Liver (tissue), 9 donors: ENCODE results near the gene FAIM2. TPM values are rescaled to one million over a fixed set of nuclear protein-coding genes. Genes with fewer than 3 reads are reported as not detected.
A peak's percentile ranks its signal among the peaks of the same experiment; 100 is the strongest.

Source experiments
- DNase-seq: peaks from one replicate; pipeline ENCODE4 v3.0.0-alpha.2; 2017; ENCODE audit warnings: low spot score
- H3K27ac ChIP-seq, 2 donors: one replicate each; pipeline ENCODE4 v1.7.0; 2013; ENCODE audit warnings: inconsistent platforms in 2 of 2, low read length in 2 of 2, control low read depth in 1 of 2, low read depth in 1 of 2, mild to moderate bottlenecking in 1 of 2
- H3K27me3 ChIP-seq, 4 donors: one replicate each; pipeline versions ENCODE4 v1.6.1 to v1.7.0; 2013; ENCODE audit warnings: low read length in 3 of 4, inconsistent platforms in 1 of 4, mild to moderate bottlenecking in 1 of 4, moderate library complexity in 1 of 4; ENCODE audit not compliant: control insufficient read depth in 4 of 4, insufficient read depth in 4 of 4
- H3K36me3 ChIP-seq, 4 donors: one replicate each; pipeline versions ENCODE4 v1.6.1 to v1.7.0; 2013; ENCODE audit warnings: low read length in 3 of 4, mild to moderate bottlenecking in 3 of 4, low read depth in 1 of 4, moderate library complexity in 1 of 4; ENCODE audit not compliant: control insufficient read depth in 4 of 4, insufficient read depth in 3 of 4
- H3K4me1 ChIP-seq, 4 donors: one replicate each; pipeline versions ENCODE4 v1.6.1 to v1.7.0; 2013; ENCODE audit warnings: low read length in 3 of 4, mild to moderate bottlenecking in 3 of 4, moderate library complexity in 1 of 4; ENCODE audit not compliant: control insufficient read depth in 4 of 4, insufficient read depth in 4 of 4
- H3K4me3 ChIP-seq, 3 donors: one replicate each; pipeline versions ENCODE4 v1.6.1 to v1.7.0; 2013; ENCODE audit warnings: low read length in 3 of 3, control low read depth in 1 of 3, low read depth in 1 of 3, mild to moderate bottlenecking in 1 of 3
- H3K9ac ChIP-seq, 2 donors: one replicate each; pipeline ENCODE4 v1.7.0; 2013; ENCODE audit warnings: low read length in 2 of 2, mild to moderate bottlenecking in 2 of 2, moderate library complexity in 2 of 2, control low read depth in 1 of 2, low read depth in 1 of 2
- H3K9me3 ChIP-seq, 4 donors: one replicate each; pipeline versions ENCODE4 v1.6.1 to v1.7.0; 2013; ENCODE audit warnings: low read length in 3 of 4; ENCODE audit not compliant: control insufficient read depth in 4 of 4
- EGR1 ChIP-seq, 2 donors: IDR thresholded peaks; 2 replicates each; pipeline ENCODE4 v1.6.1; 2016 to 2018; ENCODE audit warnings: antibody characterized with exemption in 2 of 2, low read depth in 2 of 2
- FOXA1 ChIP-seq: IDR thresholded peaks from 2 replicates; pipeline ENCODE4 v1.6.1; 2016; ENCODE audit warnings: antibody characterized with exemption
- FOXA2 ChIP-seq: IDR thresholded peaks from 2 replicates; pipeline ENCODE4 v1.6.1; 2016; ENCODE audit warnings: antibody characterized with exemption
- GABPA ChIP-seq, 2 donors: IDR thresholded peaks in 1 of 2; conservative IDR thresholded peaks in 1 of 2; 2 replicates each; pipeline ENCODE4 v1.6.1; 2016; ENCODE audit warnings: antibody characterized with exemption in 2 of 2, mild to moderate bottlenecking in 1 of 2, moderate library complexity in 1 of 2
- JUND ChIP-seq, 2 donors: IDR thresholded peaks; 2 replicates each; pipeline ENCODE4 v1.6.1; 2016; ENCODE audit warnings: antibody characterized with exemption in 2 of 2
- RAD21 ChIP-seq, 2 donors: IDR thresholded peaks; 2 replicates each; pipeline ENCODE4 v1.6.1; 2016; ENCODE audit warnings: antibody characterized with exemption in 2 of 2, mild to moderate bottlenecking in 2 of 2
- REST ChIP-seq: IDR thresholded peaks from 2 replicates; pipeline ENCODE4 v1.6.1; 2016; ENCODE audit warnings: antibody characterized with exemption, mild to moderate bottlenecking
- SP1 ChIP-seq: IDR thresholded peaks from 2 replicates; pipeline ENCODE4 v1.6.1; 2018; ENCODE audit warnings: antibody characterized with exemption, mild to moderate bottlenecking
- TAF1 ChIP-seq: conservative IDR thresholded peaks from 2 replicates; pipeline ENCODE4 v1.6.1; 2016; ENCODE audit warnings: antibody characterized with exemption, mild to moderate bottlenecking
- WGBS: extraction: QIAGEN DNeasy Blood & Tissue Kit; methylation state at CpG from one replicate; pipeline ENCODE4 v1.1.7; 2013; 5-methylcytosine and 5-hydroxymethylcytosine counted together
- polyA plus RNA-seq, 2 donors: library from polyadenylated mRNA; stranded (reverse) in 1 of 2; unstranded in 1 of 2; fragments of 200-250 nt in 1 of 2; fragments of >200 nt in 1 of 2; fragmentation: Nextera tagmentation in 1 of 2; extraction: Ambion mirVana in 1 of 2; gene quantifications; one replicate each; pipeline versions ENCODE4 v1.2.1 to v1.2.3, GENCODE V29; 2013 to 2015
- total RNA-seq, 2 donors: library from RNA; depleted of rRNA; stranded (reverse); fragments of >200 nt; gene quantifications; one replicate each; pipeline ENCODE4 v1.2.3, GENCODE V29; 2014
- TF ChIP-seq, protein P1 (sequence below): IDR thresholded peaks from 2 replicates; pipeline ENCODE4 v1.6.1; 2016; ENCODE audit warnings: antibody characterized with exemption
- TF ChIP-seq, protein P2 (sequence below): IDR thresholded peaks from 2 replicates; pipeline ENCODE4 v1.6.1; 2016; ENCODE audit warnings: antibody characterized with exemption
- donor health status: healthy.
- donor health status: healthy.
- donor health status: healthy.
- donor health status: healthy.
- donor health status: healthy.

Gene FAIM2
- total and polyA plus RNA-seq, 4 donors = 0.06 to 0.23 TPM; not detected in 2

DNA sequence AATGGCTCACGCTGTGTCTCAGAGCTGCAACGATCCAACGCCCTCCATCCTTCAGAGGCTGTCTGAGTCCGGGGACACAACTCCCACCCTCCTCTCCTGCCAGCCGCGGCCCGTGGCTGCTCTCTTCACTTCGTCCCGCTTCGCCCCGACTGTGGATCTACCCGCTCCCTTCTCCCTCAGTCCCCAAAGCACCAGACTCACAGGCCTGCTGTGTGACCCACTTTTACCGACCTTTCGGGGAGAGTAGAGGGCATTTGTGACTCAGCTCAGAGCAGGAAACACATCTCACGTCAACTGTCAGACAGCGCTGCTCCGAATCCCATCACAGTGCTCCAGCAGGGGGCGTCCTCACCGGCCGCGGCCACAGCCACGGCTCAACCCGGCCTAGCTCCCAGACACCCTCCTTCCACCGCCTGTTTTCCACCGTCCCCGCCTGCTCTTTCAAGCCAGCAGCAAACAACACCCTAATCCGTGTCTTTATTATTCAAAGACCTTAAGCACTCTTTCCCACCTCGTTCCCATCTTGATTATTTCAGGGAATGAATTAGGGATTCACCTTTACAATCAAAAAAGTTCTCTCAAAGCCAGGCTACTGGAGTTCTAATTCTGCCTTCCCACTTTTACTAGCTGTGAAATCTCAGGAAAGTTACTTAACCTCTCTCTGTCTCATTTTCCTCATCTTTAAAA, 41.8 kb upstream of the FAIM2 start (continued):
- TF ChIP-seq REST (no peak), JUND (IDR thresholded peaks at IDR 0.05) (peak in 1 of 2 donors; percentile 43), FOXA1 (no peak), RAD21 (IDR thresholded peaks at IDR 0.05) (peak; percentile 64 to 83)

DNA sequence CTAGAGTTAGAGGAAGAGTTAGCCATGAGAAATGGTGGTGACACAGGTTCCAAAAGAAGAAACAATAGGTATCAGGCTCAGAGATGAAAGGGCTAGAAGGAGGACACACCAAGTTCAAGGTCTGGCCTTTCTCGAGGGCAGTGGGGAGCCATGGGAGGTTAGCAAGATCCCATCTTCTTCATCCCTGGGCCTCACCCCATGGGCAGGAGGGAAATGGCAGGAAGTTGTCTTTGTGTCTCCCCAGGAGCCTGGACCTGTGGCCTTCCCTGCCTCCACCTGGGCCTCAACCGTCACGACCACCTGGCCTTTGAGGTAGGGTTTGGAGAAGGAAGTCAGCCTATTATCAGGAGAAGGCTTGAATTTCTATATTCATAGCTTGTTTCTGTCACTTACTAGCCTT, 41.0 kb upstream of the FAIM2 start:
- Histone ChIP-seq H3K27me3 (no peaks in the 10 kb centered on the region), H3K9me3 (no peaks in the 10 kb centered on the region), H3K4me3 (no peak overlapping the region), H3K36me3 (no peaks in the 10 kb centered on the region), H3K27ac (no peak overlapping the region), H3K4me1 (peaks cover 0 to 3% (median 0%) of the 10 kb centered on the region in 4 donors), H3K9ac (no peak overlapping the region)
- DNase-seq = no peak
- TF ChIP-seq FOXA2 = no peak
- TF ChIP-seq, protein P1, sequence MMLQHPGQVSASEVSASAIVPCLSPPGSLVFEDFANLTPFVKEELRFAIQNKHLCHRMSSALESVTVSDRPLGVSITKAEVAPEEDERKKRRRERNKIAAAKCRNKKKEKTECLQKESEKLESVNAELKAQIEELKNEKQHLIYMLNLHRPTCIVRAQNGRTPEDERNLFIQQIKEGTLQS = no peak
- TF ChIP-seq EGR1 (IDR thresholded peaks at IDR 0.05; ENCODE audit: low read depth in 2 of 2) = no peak
- TF ChIP-seq REST = no peak
- no peak for TF ChIP-seq GABPA (IDR thresholded peaks at IDR 0.05 in 1 of 2, conservative IDR thresholded peaks at IDR 0.05 in 1 of 2)
- TF ChIP-seq TAF1 = no peak
- no peak for TF ChIP-seq SP1
- TF ChIP-seq RAD21 (IDR thresholded peaks at IDR 0.05) = no peak
- TF ChIP-seq, protein P2, sequence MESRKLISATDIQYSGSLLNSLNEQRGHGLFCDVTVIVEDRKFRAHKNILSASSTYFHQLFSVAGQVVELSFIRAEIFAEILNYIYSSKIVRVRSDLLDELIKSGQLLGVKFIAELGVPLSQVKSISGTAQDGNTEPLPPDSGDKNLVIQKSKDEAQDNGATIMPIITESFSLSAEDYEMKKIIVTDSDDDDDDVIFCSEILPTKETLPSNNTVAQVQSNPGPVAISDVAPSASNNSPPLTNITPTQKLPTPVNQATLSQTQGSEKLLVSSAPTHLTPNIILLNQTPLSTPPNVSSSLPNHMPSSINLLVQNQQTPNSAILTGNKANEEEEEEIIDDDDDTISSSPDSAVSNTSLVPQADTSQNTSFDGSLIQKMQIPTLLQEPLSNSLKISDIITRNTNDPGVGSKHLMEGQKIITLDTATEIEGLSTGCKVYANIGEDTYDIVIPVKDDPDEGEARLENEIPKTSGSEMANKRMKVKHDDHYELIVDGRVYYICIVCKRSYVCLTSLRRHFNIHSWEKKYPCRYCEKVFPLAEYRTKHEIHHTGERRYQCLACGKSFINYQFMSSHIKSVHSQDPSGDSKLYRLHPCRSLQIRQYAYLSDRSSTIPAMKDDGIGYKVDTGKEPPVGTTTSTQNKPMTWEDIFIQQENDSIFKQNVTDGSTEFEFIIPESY = no peak
- WGBS = 94% methylated on average over 3 of the region's 3 CpGs
